Neural crest cell (in vitro differentiated cells): ENCODE measurements around the gene TCFL5. TPM values are rescaled to one million over a fixed set of nuclear protein-coding genes. Genes with fewer than 3 reads are reported as not detected.

ENCODE experiments used
- DNase-seq: peaks from one replicate; pipeline ENCODE4 v3.0.0; 2021; ENCODE audit warnings: low read depth, mixed read lengths, low spot score
- H3K27ac Mint-ChIP-seq: one replicate; pipeline ENCODE4 v1.8.0; 2021; ENCODE audit warnings: mild to moderate bottlenecking, mixed read lengths; ENCODE audit not compliant: unreplicated experiment
- H3K27me3 Mint-ChIP-seq: 2 replicates; pipeline ENCODE4 v1.8.0; 2021; ENCODE audit warnings: low read depth, mild to moderate bottlenecking, mixed read lengths
- H3K36me3 Mint-ChIP-seq: 2 replicates; pipeline ENCODE4 v1.8.0; 2021; ENCODE audit warnings: low read depth, mild to moderate bottlenecking, mixed read lengths
- H3K4me1 Mint-ChIP-seq: 2 replicates; pipeline ENCODE4 v1.8.0; 2021; ENCODE audit warnings: mixed read lengths
- H3K4me3 Mint-ChIP-seq: one replicate; pipeline ENCODE4 v1.8.0; 2021; ENCODE audit warnings: mild to moderate bottlenecking, mixed read lengths
- H3K9me3 Mint-ChIP-seq: 2 replicates; pipeline ENCODE4 v1.8.0; 2021; ENCODE audit warnings: mixed read lengths
- total RNA-seq: library from RNA; stranded (reverse); gene quantifications from 2 replicates; pipeline ENCODE4 v1.2.1, GENCODE V29; 2021
- TF ChIP-seq, protein P1 (sequence below): fragments of 200-600 bp; sonication (generic); conservative IDR thresholded peaks from 2 replicates; pipeline ENCODE4 v1.5.0; 2021; ENCODE audit warnings: antibody characterized with exemption, mild to moderate bottlenecking

TCFL5 gene
- total RNA-seq, 1 donor from 2014 or later, result 17.6 TPM

DNA sequence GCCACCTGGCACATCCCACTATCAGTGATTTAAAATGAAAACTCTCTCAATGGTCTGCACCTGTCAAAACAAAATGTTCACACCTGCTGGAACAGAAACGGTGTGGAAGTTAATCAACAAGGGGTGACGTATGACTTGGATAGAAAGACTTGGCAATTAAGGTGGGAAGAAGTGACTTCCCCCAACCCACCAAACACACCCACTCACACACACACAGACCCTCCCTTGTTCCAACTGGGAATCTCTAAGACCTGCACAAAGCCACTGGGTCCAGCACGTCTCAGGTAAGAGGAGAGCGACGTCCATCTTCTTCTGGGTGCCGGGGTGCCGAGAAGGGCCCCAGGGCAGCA is 25.1 kb upstream of the TCFL5 start:
- Mint-ChIP-seq H3K4me3 (peak overlapping the region; percentile 25), H3K4me1 (no peaks in the 10 kb centered on the region), H3K36me3 (peaks cover 23% of the 10 kb centered on the region), H3K27ac (no peak overlapping the region), H3K27me3 (no peaks in the 10 kb centered on the region), H3K9me3 (no peaks in the 10 kb centered on the region)
- DNase-seq, result no peak
- TF ChIP-seq, protein P1, sequence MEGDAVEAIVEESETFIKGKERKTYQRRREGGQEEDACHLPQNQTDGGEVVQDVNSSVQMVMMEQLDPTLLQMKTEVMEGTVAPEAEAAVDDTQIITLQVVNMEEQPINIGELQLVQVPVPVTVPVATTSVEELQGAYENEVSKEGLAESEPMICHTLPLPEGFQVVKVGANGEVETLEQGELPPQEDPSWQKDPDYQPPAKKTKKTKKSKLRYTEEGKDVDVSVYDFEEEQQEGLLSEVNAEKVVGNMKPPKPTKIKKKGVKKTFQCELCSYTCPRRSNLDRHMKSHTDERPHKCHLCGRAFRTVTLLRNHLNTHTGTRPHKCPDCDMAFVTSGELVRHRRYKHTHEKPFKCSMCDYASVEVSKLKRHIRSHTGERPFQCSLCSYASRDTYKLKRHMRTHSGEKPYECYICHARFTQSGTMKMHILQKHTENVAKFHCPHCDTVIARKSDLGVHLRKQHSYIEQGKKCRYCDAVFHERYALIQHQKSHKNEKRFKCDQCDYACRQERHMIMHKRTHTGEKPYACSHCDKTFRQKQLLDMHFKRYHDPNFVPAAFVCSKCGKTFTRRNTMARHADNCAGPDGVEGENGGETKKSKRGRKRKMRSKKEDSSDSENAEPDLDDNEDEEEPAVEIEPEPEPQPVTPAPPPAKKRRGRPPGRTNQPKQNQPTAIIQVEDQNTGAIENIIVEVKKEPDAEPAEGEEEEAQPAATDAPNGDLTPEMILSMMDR, result no peak

DNA sequence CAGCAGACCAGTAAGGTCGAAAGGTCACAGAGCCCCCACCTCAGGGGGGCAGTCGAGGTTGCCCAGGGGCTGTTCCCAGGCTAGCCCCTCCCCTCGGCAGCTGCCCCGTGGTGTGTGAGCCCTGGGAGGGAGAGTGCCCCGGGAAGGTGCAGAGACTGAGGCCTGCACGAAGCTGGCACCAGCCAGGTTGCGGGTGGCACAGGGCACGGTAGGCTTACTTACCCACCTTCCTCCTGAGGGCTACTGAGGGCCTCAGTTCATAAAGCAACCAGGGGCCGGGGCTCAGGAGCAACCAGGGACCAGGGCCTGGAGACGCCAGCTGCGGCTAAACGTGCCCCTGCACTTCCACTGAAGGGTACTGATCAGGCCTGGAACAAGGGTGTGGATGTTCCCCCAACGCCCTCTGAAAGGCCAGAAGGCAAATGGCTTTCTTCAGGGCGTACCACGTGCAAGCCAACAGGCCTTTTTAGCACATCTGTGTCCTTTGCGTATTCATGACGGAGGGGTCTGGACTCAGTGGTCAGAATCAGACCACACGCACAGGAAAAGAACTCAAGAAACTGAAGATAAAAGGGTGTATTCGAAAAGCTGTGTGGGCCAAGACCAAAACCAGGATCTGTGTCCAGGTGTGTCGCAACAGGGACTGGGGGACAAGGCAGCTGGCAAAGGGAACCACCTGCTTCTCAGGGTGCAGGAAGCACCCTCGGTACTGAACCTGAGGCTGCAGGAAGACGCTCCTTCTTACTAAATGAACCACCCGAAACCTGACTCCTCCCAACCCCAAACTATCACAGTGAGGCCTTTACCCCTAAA is 24.5 kb upstream of the TCFL5 start:
- TF ChIP-seq, protein P1, result no peak
- H3K4me3 Mint-ChIP-seq, result peak overlapping the region; percentile 3
- no peaks in the 10 kb centered on the region for H3K4me1 Mint-ChIP-seq
- no peak overlapping the region for H3K27ac Mint-ChIP-seq
- no peaks in the 10 kb centered on the region for H3K9me3 Mint-ChIP-seq
- no peaks in the 10 kb centered on the region for H3K27me3 Mint-ChIP-seq
- peaks cover 24% of the 10 kb centered on the region for H3K36me3 Mint-ChIP-seq
- DNase-seq, result no peak

DNA sequence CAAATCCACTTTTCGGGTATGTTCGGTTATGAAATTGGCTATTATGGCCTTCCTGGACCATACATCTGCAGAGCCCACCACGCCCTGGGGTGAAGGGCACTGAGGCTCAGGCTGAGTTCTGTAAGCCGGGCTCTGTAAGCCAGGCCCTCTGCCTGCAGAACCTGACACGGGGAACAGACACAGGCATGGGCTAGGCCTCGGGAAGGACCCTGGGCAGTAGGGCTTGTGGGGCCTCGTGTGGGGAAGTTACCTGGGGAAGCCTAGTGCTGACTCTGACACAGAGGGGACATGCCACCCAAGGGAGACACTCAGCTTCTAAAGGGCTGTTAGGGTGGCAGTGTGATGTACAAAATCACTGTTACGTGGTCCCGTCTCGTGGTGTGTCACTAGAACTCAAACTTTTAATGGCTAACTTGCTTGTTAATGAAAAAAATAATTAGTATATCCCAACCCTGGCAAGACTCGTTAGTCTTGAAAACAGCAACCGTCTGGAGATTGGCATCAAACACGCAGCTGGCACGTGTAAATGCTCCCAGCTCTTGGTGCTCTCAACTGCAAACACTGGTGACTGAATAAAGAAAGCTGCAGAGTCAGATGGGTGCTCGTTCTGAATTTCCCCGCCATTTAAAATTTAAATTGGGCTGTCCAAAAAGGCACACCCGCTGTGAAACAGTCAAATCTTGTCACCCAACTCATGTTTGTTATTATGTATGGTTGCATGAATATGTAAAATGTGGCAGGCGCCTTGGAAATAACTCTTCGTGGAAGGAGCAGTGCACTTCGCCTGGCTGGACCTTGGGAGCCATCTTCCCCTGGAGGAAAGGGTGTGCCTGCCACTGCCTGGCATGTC is 23.6 kb upstream of the TCFL5 start:
- Mint-ChIP-seq H3K4me3 (peak overlapping the region; percentile 38), H3K4me1 (no peaks in the 10 kb centered on the region), H3K27ac (peak overlapping the region; percentile 19), H3K9me3 (no peaks in the 10 kb centered on the region), H3K27me3 (no peaks in the 10 kb centered on the region), H3K36me3 (peaks cover 18% of the 10 kb centered on the region)
- TF ChIP-seq, protein P1, result no peak
- DNase-seq, result no peak

DNA sequence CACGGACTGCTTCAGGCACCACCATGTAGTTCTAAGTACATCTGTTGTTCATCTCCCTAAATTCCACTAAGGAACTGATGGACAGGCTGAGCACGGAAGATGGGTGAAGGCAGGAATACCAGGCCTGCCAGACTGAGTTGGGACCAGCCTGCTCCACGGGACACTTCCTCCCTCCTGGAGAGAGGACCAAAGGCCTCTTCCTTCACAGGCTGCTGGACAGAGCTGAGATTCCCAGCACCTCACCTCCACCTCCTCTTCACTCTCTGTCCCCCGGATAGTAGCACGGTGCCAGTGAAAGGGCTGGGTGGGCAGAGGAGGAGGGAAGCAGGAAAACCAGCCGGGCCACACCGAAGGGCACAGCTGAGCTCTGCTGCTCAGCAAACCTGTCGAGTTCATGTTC is 22.9 kb upstream of the TCFL5 start:
- Mint-ChIP-seq H3K4me1 (no peaks in the 10 kb centered on the region), H3K27ac (peak overlapping the region; percentile 19), H3K27me3 (no peaks in the 10 kb centered on the region), H3K4me3 (peak overlapping the region; percentile 38), H3K9me3 (no peaks in the 10 kb centered on the region), H3K36me3 (peaks cover 16% of the 10 kb centered on the region)
- TF ChIP-seq, protein P1, result no peak
- DNase-seq, result no peak

DNA sequence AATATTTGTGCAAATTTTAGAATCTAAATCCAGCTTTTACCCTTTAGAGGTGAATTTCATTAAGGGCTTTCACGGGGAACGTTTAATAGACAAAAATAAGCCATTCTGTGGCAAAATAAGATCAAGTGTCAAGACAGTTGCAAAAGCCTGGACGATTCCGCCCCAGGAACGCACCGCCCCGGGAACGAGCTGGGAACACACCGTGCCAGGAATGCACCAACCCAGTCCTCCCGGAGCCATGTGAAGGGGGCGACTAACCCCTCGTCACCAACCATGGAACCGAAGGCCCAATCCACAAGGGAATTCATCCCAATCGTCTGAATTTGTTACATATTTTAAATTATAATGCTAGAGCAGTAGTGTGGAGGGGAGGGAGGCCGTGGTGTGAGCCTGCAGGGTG is 20.8 kb upstream of the TCFL5 start:
- TF ChIP-seq, protein P1, result no peak
- no peak overlapping the region for H3K27ac Mint-ChIP-seq

More for the DNA sequence above, 20.8 kb upstream of the TCFL5 start:
- peaks cover 12% of the 10 kb centered on the region for H3K36me3 Mint-ChIP-seq
- H3K27me3 Mint-ChIP-seq, result no peaks in the 10 kb centered on the region
- no peaks in the 10 kb centered on the region for H3K9me3 Mint-ChIP-seq
- H3K4me3 Mint-ChIP-seq, result no peak overlapping the region
- no peaks in the 10 kb centered on the region for H3K4me1 Mint-ChIP-seq
- DNase-seq, result no peak
